ENCODE measurements around the gene OLAH.

GRCh38 chr10:15046626-15047025 is 2.9 kb downstream of the OLAH start:
- TF ChIP-seq EZH2phosphoT487 (IDR thresholded peaks at IDR 0.05; ENCODE audit: insufficient read depth, low read depth) (no peak), EZH2 (IDR thresholded peaks at IDR 0.05; ENCODE audit: insufficient read depth, poor library complexity, severe bottlenecking) (no peak)

Data from GM23248 (cell line).